Retina (tissue), 1 donor: ENCODE results near the gene ZNF410.
A peak's percentile ranks its signal among the peaks of the same experiment; 100 is the strongest.
"Not testable (repeated sequence)": the region's sequence is repeated elsewhere in the genome, so short reads cannot be mapped to it uniquely, and the experiment has no call there.

Source experiments
- DNase-seq: peaks from one replicate; pipeline ENCODE4 v3.0.0-alpha.2; 2016

Gene ZNF410, protein sequence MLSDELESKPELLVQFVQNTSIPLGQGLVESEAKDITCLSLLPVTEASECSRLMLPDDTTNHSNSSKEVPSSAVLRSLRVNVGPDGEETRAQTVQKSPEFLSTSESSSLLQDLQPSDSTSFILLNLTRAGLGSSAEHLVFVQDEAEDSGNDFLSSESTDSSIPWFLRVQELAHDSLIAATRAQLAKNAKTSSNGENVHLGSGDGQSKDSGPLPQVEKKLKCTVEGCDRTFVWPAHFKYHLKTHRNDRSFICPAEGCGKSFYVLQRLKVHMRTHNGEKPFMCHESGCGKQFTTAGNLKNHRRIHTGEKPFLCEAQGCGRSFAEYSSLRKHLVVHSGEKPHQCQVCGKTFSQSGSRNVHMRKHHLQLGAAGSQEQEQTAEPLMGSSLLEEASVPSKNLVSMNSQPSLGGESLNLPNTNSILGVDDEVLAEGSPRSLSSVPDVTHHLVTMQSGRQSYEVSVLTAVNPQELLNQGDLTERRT

DNA sequence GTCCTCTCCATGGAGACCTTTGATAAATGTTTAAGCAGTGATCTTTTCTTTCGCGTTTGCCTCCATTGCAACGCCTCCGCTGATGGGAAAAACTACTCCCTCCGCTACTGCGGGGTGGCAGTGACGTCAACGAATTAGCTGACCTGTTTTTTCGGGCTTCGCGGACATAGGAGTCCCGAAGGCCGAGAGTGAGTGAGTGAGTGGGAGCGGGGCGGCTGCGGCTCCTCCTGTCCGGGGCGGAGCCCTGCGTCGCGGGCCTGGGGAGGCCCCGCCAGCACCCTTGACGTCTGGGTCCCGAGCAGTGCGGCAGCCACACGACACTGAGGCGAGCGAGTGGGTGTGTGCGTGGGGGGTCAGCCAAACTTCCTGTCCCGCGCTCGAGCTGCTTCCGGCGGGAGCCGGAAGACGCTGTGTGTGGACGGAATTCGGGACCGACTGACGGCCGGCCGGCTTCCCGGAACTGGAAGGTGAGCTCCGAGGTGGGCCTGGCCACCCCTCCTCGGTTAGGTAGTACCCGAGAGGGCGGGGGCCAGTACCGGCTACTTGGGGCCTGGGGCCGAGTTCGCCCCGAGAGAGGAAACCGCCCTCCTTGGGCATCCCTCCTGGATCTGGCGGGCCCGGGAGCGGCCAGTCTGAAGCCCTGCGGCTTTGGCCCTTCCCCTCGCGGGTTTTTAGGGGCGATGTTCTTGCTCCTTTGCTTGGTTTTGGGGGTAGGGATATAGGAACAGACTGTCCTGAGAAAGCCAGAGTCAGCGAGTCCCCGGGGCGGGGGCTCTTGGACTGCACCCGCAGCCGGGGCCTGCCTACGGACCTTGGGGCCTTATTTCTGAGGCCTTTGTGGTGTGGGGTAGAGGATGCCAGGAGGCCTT is at the start of gene ZNF410:
Gene ZNF410, plus strand, starts transcription at position 411 of the 869 bp plus-strand sequence. CDS start 5,317 bp downstream, outside the sequence.
- peak; percentile 96 for DNase-seq

DNA sequence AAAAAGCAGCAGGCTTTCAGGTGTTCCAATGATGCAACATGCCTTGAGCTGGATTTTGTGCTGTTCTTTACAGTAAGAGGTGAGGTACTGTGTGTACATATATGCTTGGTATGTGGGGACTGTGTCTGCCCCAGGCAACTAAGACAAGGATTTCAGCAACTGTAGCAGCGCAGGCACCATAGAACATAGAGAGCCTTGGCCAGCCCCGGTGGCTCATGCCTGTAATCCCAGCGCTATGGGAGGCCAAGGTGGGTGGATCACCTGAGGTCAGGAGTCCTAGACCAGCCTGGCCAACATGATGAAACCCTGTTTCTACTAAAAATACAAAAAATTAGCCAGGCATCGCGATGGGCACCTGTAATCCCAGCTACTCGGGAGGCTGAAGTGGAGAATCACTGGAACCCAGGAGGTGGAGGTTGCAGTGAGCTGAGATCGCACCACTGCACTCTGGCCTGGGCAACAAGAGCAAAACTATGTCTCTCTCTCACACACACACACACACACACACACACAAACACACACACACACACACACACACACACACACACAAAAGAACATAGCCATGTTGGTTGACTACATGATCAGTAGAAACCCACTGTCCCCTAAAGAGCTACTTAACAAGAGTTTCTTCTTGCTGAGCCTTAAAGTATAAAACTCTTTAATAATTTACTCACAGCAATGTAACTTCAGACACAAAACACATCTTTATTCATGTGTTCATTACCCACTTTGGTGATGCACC is 48.2 kb upstream of the ZNF410 start:
- not testable (repeated sequence) for DNase-seq

DNA sequence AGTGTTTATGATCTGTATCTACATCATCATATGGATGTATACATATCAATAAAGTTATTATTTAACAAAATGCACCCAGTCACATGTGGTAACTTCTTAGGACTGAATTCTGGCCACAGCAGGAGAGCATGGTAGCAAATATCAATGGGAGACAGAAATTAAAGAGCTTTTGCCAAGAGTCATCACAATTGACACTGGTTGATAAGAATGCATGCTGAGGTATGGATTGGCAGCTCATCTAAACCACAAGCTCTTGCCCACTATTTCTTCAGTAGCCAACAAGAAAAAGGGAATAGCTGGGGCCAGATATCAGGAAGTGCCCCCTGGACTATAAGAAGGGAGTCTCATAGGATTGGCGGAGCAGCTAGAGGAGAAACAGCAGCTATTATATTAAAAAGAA is 44.5 kb upstream of the ZNF410 start:
- no peak for DNase-seq

DNA sequence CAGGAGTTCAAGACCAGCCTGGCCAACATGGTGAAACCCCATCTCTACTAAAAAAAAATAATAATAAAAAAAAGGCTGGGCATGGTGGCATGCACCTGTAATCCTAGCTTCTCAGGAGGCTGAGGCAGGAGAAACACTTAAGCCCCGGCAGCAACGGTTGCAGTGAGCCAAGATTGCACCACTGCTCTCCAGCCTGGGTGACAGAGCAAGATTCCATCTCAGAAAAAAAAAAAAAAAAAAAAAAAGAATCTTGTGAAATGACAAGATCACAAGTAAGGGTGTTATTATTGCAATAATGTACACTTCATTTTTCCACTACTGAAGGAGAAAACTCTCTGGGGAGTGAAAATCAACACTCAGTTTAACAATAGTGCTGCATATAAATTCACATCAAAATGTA is 43.8 kb upstream of the ZNF410 start:
- DNase-seq: no peak

DNA sequence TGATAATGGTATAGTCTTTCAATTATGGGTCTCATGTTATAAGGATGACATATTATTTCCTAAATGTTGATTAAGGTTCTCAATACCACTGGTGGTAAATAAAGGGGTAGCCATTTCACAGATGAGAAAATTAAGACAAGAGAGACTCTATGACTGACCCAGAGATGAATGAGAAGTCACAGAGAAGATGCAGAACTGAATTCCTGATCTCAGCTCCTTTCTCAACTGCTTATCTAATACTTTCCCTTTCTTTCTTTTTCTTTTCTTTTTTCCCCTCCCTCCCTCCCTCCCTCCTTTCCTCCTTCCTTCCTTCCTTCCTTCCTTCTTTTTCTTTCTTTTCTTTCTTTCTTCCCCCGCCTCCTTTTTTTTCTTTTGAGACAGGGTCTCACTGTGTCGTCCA is 43.4 kb upstream of the ZNF410 start:
- DNase-seq: no peak

DNA sequence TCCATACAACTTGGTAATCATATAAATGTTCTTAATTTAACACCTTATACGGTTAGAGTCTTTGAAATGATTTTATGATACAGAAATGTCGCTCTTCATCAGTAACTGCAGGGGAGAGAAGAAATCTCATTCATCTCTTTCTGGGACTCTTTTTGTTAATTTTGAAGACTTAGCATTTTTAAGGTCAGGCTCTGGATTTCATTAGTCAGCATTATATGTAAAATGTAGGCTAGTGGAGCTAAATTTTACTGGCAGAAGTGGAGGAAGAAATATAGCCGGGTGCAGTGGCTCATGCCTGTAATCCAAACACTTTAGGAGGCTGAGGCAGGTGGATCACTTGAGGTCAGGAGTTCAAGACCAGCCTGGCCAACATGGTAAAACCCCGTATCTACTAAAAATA is 39.7 kb upstream of the ZNF410 start:
- no peak for DNase-seq

DNA sequence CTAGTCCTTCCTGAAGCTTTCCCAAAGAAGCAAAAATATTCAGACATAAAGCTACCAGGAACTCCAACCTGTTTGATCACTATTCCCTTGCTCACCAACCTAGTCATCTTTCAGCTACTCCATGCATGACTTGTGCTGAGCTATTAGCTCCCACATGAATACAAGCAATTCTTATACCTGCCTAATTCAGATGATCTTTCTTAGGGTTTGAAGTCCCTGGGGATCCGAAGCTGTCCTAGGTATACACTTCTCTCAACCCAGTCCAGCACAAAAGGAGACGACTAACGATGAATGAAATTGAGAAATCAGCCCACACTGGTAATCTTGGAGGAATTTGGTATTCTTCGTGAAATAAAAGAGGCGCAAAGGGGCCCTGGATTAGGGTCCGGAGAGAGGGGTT is 35.7 kb upstream of the ZNF410 start:
- no peak for DNase-seq

DNA sequence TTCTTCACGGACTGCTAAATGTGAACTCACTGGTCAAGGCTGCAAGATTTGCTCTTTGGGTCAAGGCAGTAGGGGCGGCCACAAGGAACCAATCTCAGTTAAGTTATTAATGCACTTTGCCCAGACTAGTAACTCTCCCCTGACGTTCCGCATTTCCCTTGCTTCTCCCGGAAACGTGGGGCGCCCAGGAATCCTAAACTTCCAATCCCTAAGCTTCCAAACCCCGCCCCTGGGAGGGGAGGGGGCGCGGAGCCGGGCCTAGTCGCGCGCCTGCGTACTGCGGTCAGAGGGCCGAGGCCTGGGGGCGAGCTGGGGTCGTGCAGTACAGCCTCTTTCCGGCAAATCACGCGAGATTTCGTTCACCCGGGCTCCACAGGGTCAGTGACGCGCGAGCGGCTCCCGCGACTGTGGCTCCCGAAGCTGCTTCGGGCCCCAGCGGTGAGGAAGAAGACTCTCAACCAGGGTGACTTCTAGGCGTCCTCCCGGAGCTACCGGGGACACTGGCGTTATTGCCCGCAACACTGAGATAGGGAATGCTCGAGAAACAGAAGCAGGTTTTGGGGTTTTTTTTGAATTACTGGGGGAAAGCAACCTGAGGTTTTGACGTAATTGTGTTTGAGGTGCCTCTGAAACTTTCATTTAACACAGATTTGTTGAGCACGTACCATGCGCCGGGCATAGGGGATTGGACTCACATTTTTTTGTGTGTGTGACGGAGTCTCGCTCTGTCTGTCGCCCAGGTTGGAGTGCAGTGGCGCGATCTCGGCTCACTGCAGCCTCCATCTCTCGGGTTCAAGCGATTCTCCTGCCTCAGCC is 34.9 kb upstream of the ZNF410 start, which contains the start of gene PTGR2:
Gene PTGR2, plus strand, starts transcription at position 265 of the 816 bp plus-strand sequence. CDS start 7,032 bp downstream, outside the sequence.
- peak; percentile 98 for DNase-seq

DNA sequence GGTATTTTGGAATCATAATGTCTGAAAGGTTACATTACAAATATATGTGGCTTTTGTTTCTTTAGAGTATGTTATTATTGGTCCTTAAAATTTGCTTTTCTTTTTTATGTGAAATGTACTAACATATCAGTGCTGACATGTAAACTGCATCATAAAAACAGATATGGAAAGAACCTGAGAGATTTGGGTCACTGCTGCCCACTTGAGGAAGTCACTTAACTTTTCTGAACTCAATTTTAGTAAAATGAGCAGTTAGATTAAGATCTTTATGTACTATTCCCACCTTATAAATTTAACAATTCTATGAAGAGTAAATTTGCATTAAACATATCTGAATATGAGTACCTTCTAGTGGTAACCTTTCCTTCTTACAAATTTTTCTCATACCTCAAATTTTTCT is 27.5 kb upstream of the ZNF410 start:
- DNase-seq: no peak

DNA sequence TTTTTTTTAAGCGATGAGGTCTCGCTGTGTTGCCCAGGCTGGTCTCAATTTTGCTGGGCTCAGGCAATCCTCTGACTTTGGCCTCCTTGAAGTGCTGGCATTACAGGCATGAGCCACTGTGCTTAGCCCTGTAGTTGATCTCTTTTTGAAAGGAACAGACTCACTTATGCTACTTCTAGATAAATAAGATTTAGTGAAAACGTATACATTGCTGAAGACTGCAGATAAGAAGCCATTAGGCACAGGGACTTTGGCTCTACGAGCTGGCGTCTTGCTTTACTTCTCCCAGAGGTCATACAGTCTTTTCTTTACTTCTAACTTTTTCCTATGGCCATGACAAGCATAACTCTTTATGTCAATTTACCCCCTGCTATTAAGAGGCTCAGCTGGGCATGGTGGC is 25.6 kb upstream of the ZNF410 start:
- no peak for DNase-seq

DNA sequence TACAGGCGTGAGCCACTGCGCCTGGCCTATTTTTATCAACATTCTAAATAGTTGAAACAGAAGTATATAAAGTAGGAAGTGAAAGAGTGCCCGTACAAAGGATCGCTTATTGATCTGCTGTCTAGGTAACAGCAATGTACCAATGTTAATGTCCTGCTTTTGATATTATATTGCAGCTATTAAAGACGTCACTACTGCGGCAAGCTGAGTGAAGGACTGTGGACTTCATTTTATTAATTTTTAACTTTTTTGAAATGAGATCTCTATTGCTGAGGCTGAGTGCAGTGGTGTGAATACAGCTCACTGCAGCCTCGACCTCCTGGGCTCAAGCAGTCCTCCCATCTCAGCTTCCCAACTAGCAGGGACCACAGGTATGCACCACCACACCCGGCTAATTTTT is 24.2 kb upstream of the ZNF410 start:
- DNase-seq: no peak

DNA sequence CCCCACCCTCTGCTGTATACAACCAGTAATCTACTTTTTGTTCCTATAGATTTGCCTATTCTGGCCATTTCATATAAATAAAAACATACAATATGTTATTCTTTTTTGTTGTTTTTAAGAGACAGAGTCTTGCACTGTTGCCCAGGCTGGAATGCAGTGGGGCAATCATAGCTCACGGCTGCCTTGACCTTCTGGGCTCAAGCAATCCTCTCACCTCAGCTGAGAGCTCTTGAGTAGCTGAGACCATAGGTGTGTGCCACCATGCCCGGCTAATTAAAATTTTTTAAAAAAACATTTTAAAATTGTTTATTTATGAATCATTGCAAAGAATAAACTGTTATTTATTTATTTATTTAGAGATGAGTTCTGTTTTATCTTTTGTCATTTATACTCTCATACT is 23.4 kb upstream of the ZNF410 start:
- DNase-seq: no peak

DNA sequence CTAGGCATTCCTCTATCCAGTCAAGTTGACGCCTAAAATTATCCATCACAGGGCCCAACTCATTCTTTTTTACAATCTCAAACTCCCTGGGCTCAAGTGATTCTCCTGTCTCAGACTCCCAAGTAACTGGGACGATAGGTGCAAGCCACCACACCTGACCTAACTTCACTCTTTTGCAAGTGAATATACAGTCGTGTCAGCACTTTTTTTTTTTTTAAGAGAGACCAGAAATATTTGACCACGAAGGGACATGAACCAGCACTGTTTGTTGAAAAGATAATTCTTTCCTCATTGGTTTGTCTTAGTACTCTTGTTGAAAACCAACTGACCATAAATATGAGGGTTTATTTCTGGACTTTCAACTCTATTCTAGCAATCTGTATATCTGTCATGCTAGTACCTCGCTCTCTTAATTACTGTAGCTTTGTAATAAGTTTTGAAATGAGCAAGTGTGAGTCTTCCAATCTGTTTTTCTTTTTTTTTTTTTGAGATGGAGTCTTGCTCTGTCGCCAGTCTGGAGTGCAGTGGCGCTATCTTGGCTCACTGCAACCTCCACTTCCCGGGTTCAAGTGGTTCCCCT is 21.0 kb upstream of the ZNF410 start:
- DNase-seq: no peak

DNA sequence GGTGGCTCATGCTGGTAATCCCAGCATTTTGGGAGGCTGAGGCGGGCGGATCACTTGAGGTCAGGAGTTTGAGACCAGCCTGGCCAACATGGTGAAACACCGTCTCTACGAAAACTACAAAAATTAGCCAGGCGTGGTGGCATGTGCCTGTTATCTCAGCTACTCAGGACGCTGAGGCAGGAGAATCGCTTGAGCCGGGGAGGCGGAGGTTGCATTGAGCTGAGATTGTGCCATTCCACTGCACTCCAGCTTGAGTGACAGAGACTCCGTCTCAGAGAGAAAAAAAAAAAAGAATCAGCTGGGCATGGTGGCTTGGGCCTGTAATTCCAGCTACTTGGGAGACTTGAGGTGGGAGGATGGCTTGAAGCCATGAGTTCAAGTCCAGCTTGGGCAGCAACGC is 16.9 kb upstream of the ZNF410 start:
- DNase-seq: not testable (repeated sequence)

DNA sequence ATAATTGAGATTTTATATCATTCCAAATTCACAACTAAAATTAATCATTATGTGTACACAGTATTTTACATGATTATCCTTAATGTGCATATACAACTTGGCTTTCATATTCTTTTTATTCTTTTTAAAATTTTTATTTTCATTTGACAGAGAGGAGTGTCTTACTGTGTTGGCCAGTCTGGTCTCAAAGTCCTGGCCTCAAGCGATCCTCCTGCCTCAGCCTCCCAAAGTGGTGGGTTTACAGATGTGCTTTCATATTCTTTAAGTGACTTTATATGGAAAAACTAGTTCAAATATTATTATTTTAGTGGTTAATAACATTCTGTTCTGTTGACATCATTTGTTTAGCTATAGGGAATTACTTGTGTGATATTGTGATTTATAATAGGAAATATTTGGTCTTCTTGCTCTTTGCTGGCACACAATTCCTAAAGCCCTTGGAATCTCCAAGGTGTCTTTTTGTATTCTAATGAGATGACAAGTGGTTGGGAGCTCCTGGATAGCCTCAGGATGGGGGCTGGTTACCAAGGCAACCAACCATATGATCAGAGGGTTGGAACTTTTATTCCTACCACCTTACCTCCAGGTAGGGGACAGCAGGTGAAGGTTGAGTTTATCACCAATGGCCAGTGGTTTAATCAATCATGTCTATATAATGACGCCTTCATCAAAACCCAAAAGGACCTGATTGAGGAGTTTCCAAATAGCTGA is 16.0 kb upstream of the ZNF410 start:
- DNase-seq: no peak

DNA sequence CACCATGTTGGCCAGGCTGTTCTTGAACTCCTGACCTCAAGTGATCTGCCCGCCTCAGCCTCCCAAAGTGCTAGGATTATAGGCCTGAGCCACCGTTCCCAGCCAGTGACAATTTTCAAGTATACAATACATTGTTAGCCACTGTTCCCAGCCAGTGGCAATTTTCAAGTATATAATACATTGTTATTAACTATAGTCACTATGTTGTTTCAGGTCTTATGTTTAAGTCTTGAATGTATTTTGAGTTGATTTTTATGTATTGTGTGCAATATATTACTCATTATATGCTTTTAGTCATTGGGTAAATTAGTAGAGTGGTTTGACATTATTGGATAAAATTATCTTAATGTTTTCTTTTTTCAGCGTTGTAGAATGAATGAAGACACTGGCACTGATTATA is 13.0 kb upstream of the ZNF410 start:
- no peak for DNase-seq

DNA sequence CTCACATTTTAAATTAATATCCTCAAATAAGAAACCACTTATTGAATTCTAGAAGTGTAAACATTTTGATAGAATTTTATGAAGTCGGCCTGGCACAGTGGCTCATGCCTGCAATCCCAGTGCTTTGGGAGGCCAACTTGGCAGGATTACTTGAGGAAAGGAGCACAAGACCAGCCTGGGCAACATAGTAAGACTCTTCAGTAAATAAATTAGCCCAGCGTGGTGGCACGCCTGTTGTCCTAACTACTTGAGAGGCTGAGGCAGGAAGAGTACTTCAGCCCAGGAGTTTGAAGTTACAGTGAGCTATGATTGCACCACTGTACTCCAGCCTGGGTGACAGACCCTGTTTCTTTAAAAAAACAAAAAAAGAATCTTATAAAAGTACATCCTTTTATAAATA is 8.9 kb upstream of the ZNF410 start:
- no peak for DNase-seq

DNA sequence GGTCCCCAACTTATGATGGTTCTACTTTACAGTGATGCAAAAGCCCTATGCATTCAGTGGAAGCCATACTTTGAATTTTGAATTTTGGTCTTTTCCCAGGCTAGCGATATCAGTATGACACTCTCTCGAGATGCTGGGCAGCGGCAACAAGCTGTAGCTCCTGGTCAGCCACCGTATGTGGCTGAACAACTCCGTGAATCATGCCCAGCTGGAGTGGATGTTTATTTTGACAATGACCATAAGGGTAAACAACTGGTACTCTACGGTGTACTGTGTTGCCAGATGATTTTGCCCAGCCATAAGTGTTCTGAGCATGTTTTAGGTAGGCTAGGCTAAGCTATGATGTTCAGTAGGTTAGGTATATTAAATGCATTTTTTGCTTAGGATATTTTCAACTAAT is 8.2 kb upstream of the ZNF410 start:
- no peak for DNase-seq

DNA sequence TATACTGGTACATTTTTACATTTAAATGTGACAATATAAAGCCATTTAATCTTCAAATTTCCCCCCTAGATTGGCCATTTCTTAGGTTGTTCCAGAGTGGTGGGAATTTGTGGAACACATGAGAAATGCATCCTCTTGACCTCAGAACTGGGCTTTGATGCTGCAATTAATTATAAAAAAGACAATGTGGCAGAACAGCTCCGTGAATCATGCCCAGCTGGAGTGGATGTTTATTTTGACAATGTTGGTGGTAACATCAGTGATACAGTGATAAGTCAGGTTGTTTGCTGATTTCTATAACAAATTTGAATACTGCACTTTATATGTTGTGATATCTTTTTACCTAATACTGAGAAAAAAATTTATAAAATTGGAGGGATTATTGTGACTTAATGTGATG is 7.6 kb upstream of the ZNF410 start:
- no peak for DNase-seq

DNA sequence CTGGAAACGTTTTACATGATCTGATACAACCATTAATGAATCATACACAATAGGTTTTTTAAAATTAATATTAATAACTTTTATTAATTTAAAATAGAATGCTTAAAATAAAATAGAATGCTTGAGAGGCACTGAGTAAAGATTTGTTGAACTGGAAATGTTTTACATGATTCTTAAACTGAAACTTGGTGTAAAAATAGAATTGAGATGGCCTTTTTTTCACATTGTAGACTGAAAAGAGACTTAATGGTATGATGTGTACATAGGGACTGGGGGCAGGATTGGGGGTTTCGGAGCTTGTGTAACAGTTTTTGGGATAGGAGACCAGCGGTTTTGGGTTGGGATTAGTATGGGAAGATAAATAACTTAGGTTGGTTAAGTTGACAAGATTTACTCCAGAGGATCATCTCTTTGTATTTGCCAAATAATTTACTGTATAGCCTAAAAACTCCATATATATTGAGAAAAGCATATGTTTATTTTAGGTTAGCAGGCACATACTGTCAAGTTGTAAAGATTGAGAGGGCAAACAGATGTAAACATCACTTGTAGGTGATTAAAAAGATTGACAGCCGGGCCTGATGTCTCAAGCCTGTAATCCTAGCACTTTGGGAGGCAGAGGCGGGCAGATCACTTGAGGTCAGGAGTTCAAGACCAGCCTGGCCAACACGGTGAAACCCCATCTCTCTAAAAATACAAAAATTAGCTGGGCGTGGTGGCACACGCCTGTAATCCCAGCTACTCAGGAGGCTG is 2.0 kb upstream of the ZNF410 start:
- no peak for DNase-seq

DNA sequence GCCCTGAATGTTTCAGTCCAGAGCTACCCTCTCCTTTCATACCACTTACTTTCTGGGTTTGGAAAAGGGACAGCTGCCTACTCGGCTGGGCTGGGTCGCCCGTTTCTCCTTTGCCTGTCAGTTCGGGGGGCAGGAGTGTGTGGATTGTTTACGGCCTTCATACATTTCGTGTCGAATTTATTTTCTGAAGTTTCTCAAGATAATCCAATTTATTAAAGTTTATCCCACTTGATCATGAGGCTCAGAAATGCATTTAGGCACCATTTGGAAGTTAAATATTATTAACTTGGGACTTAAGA is 608 bp downstream of the ZNF410 start:
- no peak for DNase-seq
